CD14-positive monocyte (primary cell): Measurements from ENCODE around the gene TTC23. TPM values are rescaled to one million over a fixed set of nuclear protein-coding genes. Genes with fewer than 3 reads are reported as not detected.

Experiments
- DNase-seq, 3 donors: peaks; one replicate each; pipeline ENCODE4 v3.0.0-alpha.2; 2011 to 2022
- H2AFZ ChIP-seq: 2 replicates; pipeline ENCODE4 v1.6.0; 2012; ENCODE audit warnings: mild to moderate bottlenecking, low read depth, low read length, inconsistent platforms; ENCODE audit not compliant: insufficient read depth, poor library complexity, severe bottlenecking
- H3K27ac ChIP-seq, 2 donors: 1 replicate in 1 of 2; 2 replicates in 1 of 2; pipeline ENCODE4 v1.5.1; 2012 to 2013; ENCODE audit warnings: low read length in 2 of 2, control low read depth in 1 of 2, inconsistent platforms in 1 of 2, low read depth in 1 of 2, mild to moderate bottlenecking in 1 of 2
- H3K27me3 ChIP-seq, 2 donors: one replicate each; pipeline versions ENCODE4 v1.6.0 to v1.6.1; 2011 to 2013; ENCODE audit warnings: low read length in 2 of 2; ENCODE audit not compliant: control insufficient read depth in 2 of 2, insufficient read depth in 2 of 2
- H3K36me3 ChIP-seq, 2 donors: replicated peaks in 1 of 2; 1 replicate in 1 of 2; 2 replicates in 1 of 2; pipeline versions ENCODE4 v1.5.1 to v1.6.1; 2012 to 2013; ENCODE audit warnings: low read length in 2 of 2, control low read depth in 1 of 2, inconsistent platforms in 1 of 2, mild to moderate bottlenecking in 1 of 2; ENCODE audit not compliant: insufficient read depth in 2 of 2, control insufficient read depth in 1 of 2
- H3K4me1 ChIP-seq, 2 donors: 1 replicate in 1 of 2; 2 replicates in 1 of 2; pipeline versions ENCODE4 v1.5.1 to v1.6.1; 2012 to 2013; ENCODE audit warnings: low read length in 2 of 2, control low read depth in 1 of 2, inconsistent platforms in 1 of 2, mild to moderate bottlenecking in 1 of 2, moderate library complexity in 1 of 2; ENCODE audit not compliant: insufficient read depth in 2 of 2, control insufficient read depth in 1 of 2
- H3K4me2 ChIP-seq: replicated peaks from 2 replicates; pipeline ENCODE3; 2012; ENCODE audit warnings: low read length, moderate library complexity, mild to moderate bottlenecking; ENCODE audit not compliant: poor library complexity, severe bottlenecking; ENCODE audit errors: extremely low read depth
- H3K4me3 ChIP-seq, 3 experiments: fragments of 200-600 bp in 1 of 3; sonication (generic) in 1 of 3; replicated peaks in 1 of 3; 1 replicate in 2 of 3; 2 replicates in 1 of 3; pipeline ENCODE4 v1.5.1; 2011 to 2013; ENCODE audit warnings: low read length in 3 of 3, mild to moderate bottlenecking in 3 of 3, control low read depth in 2 of 3, low read depth in 2 of 3, inconsistent platforms in 1 of 3, moderate library complexity in 1 of 3
- H3K79me2 ChIP-seq: 2 replicates; pipeline ENCODE4 v1.6.0; 2012; ENCODE audit warnings: mild to moderate bottlenecking, control low read depth, inconsistent platforms, low read length, moderate library complexity; ENCODE audit not compliant: insufficient read depth
- H3K9ac ChIP-seq: 2 replicates; pipeline ENCODE4 v1.6.0; 2017; ENCODE audit warnings: low read length, mild to moderate bottlenecking; ENCODE audit not compliant: insufficient read depth, poor library complexity, severe bottlenecking
- H3K9me3 ChIP-seq, 2 donors: replicated peaks in 1 of 2; 1 replicate in 1 of 2; 2 replicates in 1 of 2; pipeline versions ENCODE4 v1.5.1 to v1.6.1; 2012 to 2013; ENCODE audit warnings: low read length in 2 of 2, control low read depth in 1 of 2; ENCODE audit not compliant: control insufficient read depth in 1 of 2, insufficient read depth in 1 of 2
- H4K20me1 ChIP-seq: 2 replicates; pipeline ENCODE4 v1.6.0; 2012; ENCODE audit warnings: mild to moderate bottlenecking, low read length, control low read depth, moderate library complexity; ENCODE audit not compliant: insufficient read depth
- H3K27ac Mint-ChIP-seq, 7 donors: one replicate each; pipeline ENCODE4 v1.8.0; 2020; ENCODE audit warnings: mild to moderate bottlenecking in 7 of 7, mixed read lengths in 7 of 7, moderate library complexity in 6 of 7, inconsistent platforms in 2 of 7
- H3K27me3 Mint-ChIP-seq, 3 donors: one replicate each; pipeline ENCODE4 v1.8.0; 2021 to 2022; ENCODE audit warnings: low read depth in 3 of 3, mild to moderate bottlenecking in 3 of 3, mixed read lengths in 3 of 3, moderate library complexity in 3 of 3, inconsistent platforms in 1 of 3
- H3K36me3 Mint-ChIP-seq, 2 donors: one replicate each; pipeline ENCODE4 v1.8.0; 2020; ENCODE audit warnings: mixed read lengths in 2 of 2, inconsistent platforms in 1 of 2, mild to moderate bottlenecking in 1 of 2
- H3K4me1 Mint-ChIP-seq: one replicate; pipeline ENCODE4 v1.8.0; 2020; ENCODE audit warnings: mild to moderate bottlenecking, mixed read lengths
- H3K4me3 Mint-ChIP-seq, 2 donors: one replicate each; pipeline ENCODE4 v1.8.0; 2020; ENCODE audit warnings: mild to moderate bottlenecking in 2 of 2, mixed read lengths in 2 of 2, moderate library complexity in 1 of 2
- H3K9me3 Mint-ChIP-seq, 7 donors: one replicate each; pipeline ENCODE4 v1.8.0; 2020 to 2022; ENCODE audit warnings: mixed read lengths in 7 of 7, mild to moderate bottlenecking in 6 of 7, moderate library complexity in 6 of 7, inconsistent platforms in 2 of 7
- CTCF ChIP-seq: fragments of 200-600 bp; IDR thresholded peaks from one replicate; pipeline ENCODE4 v1.8.0; 2022; ENCODE audit warnings: antibody characterized with exemption, mild to moderate bottlenecking
- WGBS: methylation state at CpG from one replicate; pipeline ENCODE4 v1.1.5; 2013; ENCODE audit warnings: missing lambda C conversion rate; ENCODE audit not compliant: insufficient coverage; 5-methylcytosine and 5-hydroxymethylcytosine counted together
- intact Hi-C, 2 donors: fragments of 100-400 bp; cut with micrococcal nuclease; formaldehyde crosslinking; loops; one replicate each; pipeline versions ENCODE4 v1.15.0 to v1.15.1; 2023
- polyA plus RNA-seq, 3 donors: library from polyadenylated mRNA; depleted of rRNA in 1 of 3; unstranded in 2 of 3; stranded (reverse) in 1 of 3; fragments of 300-500 nt in 2 of 3; fragments of >200 nt in 1 of 3; fragmentation: Illumina TruSeq in 2 of 3; gene quantifications; 1 replicate in 2 of 3; 2 replicates in 1 of 3; pipeline ENCODE4 v1.2.3, GENCODE V29; 2012 to 2021

TTC23 gene
- polyA plus RNA-seq, 3 donors = 0.51 to 0.55 TPM; not detected in 1

DNA sequence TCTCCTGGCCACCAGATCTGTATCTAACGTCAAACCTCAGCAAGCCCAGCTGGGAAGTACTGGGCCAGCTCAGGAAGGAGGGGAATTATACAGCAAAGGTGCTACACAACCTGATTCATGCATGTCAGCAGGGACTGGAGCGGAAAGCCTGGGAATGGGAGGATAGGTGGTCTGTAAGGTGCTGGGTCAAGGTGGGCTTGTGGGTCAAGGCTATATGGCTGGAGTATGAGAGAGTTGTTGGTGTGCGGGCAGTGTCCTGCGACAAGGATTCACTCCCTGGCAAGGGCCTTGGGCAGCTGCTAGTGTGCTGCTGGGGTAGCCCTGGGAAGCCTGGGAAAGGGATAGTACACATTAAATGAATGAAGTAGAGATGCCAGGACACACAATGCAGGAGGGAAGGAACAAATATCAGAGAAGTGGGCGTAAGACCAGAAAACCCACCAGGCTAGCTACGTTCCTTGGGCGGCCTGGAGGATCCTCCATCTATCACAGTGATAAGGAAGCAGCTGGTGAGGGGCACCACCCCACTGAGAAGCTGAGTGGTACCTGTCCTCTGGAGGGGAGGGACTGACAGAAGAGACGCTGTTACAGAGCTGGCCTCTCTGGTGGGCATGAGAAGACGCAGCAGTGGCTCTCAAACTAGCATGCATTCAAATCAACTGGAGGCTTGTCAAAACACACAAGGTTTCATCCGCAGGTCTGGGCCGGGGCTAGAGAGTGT lies 153.0 kb downstream of the TTC23 start:
- Mint-ChIP-seq H3K4me3 (peak overlapping the region in 1 of 2 donors; percentile 22), H3K27me3 (peaks cover 17 to 25% (median 24%) of the 10 kb centered on the region in 3 donors), H3K36me3 (no peaks in the 10 kb centered on the region), H3K4me1 (peaks cover 8% of the 10 kb centered on the region), H3K27ac (peak overlapping the region in 1 of 7 donors; percentile 63), H3K9me3 (peaks cover 0 to 3% (median under 1%) of the 10 kb centered on the region in 7 donors)
- Histone ChIP-seq H3K4me1 (peaks cover 3 to 7% of the 10 kb centered on the region in 2 donors), H3K36me3 (no peaks in the 10 kb centered on the region), H4K20me1 (no peaks in the 10 kb centered on the region), H3K4me3 (no peak overlapping the region), H3K27me3 (peaks cover 0 to 24% of the 10 kb centered on the region in 2 donors), H3K4me2 (no peak overlapping the region), H2AFZ (no peak overlapping the region), H3K27ac (no peak overlapping the region), H3K79me2 (no peaks in the 10 kb centered on the region), H3K9me3 (no peaks in the 10 kb centered on the region), H3K9ac (no peak overlapping the region)
- TF ChIP-seq CTCF = no peak
- WGBS = 89% methylated on average over 7 of the region's 11 CpGs
- intact Hi-C loops = no loop called here
- DNase-seq = no peak

DNA sequence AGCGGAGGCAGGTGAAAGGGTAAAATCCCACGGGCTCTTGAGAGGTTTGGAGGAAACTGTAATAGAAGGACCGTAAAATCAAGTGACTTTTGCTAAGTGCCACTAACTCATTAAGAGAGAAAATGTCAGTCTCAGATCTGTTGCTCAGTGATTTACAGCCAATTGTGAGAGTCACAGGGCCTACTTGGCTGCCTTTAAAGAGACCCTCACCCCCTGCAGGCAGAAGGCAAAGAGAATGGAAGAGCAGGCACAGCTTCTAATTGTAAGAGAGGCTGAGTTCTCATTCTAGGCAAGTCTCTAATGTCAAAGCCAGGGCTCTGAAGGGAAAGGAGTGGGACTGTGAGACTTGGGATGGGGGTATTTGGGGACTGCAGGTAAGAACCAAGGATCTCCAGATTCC lies 153.8 kb downstream of the TTC23 start:
- Histone ChIP-seq H3K4me3 (no peak overlapping the region), H3K9me3 (no peaks in the 10 kb centered on the region), H3K79me2 (no peaks in the 10 kb centered on the region), H3K4me2 (no peak overlapping the region), H3K36me3 (no peaks in the 10 kb centered on the region), H4K20me1 (no peaks in the 10 kb centered on the region), H3K27ac (no peak overlapping the region), H3K9ac (no peak overlapping the region), H3K27me3 (peaks cover 0 to 16% of the 10 kb centered on the region in 2 donors), H3K4me1 (peaks cover 3 to 10% of the 10 kb centered on the region in 2 donors), H2AFZ (no peak overlapping the region)
- TF ChIP-seq CTCF = no peak
- Mint-ChIP-seq H3K36me3 (no peaks in the 10 kb centered on the region), H3K27ac (no peak overlapping the region), H3K4me3 (no peak overlapping the region), H3K4me1 (peaks cover 11% of the 10 kb centered on the region), H3K27me3 (peaks cover 16 to 23% (median 21%) of the 10 kb centered on the region in 3 donors), H3K9me3 (peaks cover 0 to 2% (median 0%) of the 10 kb centered on the region in 7 donors)
- intact Hi-C loops = no loop called here
- no peak for DNase-seq
- WGBS = 100% methylated on average over 3 of the region's 3 CpGs
